A549 (cell line): Measurements from ENCODE around the gene NFX1.

Experiments used
- CBX2 ChIP-seq: fragments of 200-600 bp; sonication (generic); IDR thresholded peaks from 2 replicates; pipeline ENCODE4 v1.6.1; 2016; ENCODE audit warnings: low read depth, mild to moderate bottlenecking, borderline replicate concordance
- CHD2 ChIP-seq: fragments of 150-350 bp; IDR thresholded peaks from 2 replicates; pipeline ENCODE4 v1.6.1; 2014; ENCODE audit warnings: low read length; ENCODE audit not compliant: partially characterized antibody
- JUNB ChIP-seq: fragments of >200 bp; sonication (Bioruptor Twin); formaldehyde crosslinking; IDR thresholded peaks from 2 replicates; pipeline ENCODE4 v1.6.1; 2016
- KDM1A ChIP-seq: fragments of 200-600 bp; sonication (generic); IDR thresholded peaks from 2 replicates; pipeline ENCODE4 v1.6.1; 2016; ENCODE audit warnings: low read depth, mild to moderate bottlenecking
- MYC ChIP-seq: IDR thresholded peaks from 2 replicates; pipeline ENCODE4 v1.6.1; 2012; ENCODE audit warnings: mild to moderate bottlenecking, inconsistent platforms, low read length, improper control_type of control experiment, borderline replicate concordance
- PHF8 ChIP-seq: fragments of 200-600 bp; sonication (generic); IDR thresholded peaks from 2 replicates; pipeline ENCODE4 v1.6.1; 2016; ENCODE audit warnings: low read depth, mild to moderate bottlenecking, antibody characterized with exemption, moderate library complexity, borderline replicate concordance
- POLR2A ChIP-seq: IDR thresholded peaks from 2 replicates; pipeline ENCODE4 v1.6.1; 2012; ENCODE audit warnings: mild to moderate bottlenecking, low read length
- POLR2AphosphoS2 ChIP-seq: conservative IDR thresholded peaks from 2 replicates; pipeline ENCODE4 v1.6.1; 2012; ENCODE audit warnings: low read length, improper control_type of control experiment, inconsistent platforms
- RARB ChIP-seq: fragments of 250-450 bp; sonication (Bioruptor Pico); IDR thresholded peaks from 2 replicates; pipeline ENCODE4 v1.8.0; 2021; ENCODE audit warnings: mild to moderate bottlenecking, moderate library complexity
- RCOR1 ChIP-seq: fragments of 150-350 bp; IDR thresholded peaks from 2 replicates; pipeline ENCODE4 v1.6.1; 2014; ENCODE audit warnings: antibody characterized with exemption, low read length, low read depth
- TFCP2L1 ChIP-seq: fragments of 250-450 bp; sonication (Bioruptor Pico); IDR thresholded peaks from 2 replicates; pipeline ENCODE4 v1.5.0; 2021; ENCODE audit warnings: mild to moderate bottlenecking
- ZFP36 ChIP-seq: fragments of 450-650 bp; IDR thresholded peaks from 2 replicates; pipeline ENCODE4 v1.6.1; 2014; ENCODE audit warnings: borderline replicate concordance; ENCODE audit not compliant: partially characterized antibody
- TF ChIP-seq, protein P1 (sequence below): fragments of >200 bp; sonication (Bioruptor Twin); formaldehyde crosslinking; IDR thresholded peaks from 3 replicates; pipeline ENCODE4 v1.5.1; 2016
- TF ChIP-seq, protein P2 (sequence below): fragments of 450-650 bp; IDR thresholded peaks from 2 replicates; pipeline ENCODE4 v1.6.1; 2014; ENCODE audit warnings: antibody characterized with exemption

DNA sequence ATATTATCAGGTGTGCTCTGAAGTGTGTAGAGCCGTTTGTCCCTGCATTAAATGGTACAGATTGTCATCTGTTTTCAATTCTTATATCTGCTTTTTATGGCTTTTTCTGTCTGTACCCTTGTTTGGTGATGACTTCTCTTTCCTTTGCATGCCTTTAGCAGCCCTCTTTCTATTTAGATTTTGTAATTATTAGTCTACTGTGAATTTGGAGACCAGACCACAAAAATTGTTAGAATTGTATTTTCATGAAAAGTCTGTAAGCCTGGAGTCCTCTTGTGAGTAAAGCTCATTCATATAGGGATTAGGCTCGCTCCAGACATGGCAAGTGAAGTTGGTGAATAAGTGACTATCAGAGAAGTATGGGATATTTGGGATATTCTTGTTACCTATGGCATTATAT, 41.7 kb downstream of the NFX1 start:
- no peak for TF ChIP-seq RCOR1
- TF ChIP-seq, protein P1, sequence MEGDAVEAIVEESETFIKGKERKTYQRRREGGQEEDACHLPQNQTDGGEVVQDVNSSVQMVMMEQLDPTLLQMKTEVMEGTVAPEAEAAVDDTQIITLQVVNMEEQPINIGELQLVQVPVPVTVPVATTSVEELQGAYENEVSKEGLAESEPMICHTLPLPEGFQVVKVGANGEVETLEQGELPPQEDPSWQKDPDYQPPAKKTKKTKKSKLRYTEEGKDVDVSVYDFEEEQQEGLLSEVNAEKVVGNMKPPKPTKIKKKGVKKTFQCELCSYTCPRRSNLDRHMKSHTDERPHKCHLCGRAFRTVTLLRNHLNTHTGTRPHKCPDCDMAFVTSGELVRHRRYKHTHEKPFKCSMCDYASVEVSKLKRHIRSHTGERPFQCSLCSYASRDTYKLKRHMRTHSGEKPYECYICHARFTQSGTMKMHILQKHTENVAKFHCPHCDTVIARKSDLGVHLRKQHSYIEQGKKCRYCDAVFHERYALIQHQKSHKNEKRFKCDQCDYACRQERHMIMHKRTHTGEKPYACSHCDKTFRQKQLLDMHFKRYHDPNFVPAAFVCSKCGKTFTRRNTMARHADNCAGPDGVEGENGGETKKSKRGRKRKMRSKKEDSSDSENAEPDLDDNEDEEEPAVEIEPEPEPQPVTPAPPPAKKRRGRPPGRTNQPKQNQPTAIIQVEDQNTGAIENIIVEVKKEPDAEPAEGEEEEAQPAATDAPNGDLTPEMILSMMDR, result no peak
- TF ChIP-seq POLR2A, result no peak
- TF ChIP-seq RARB (CRISPR knock-in tag), result no peak
- no peak for TF ChIP-seq CBX2
- no peak for TF ChIP-seq ZFP36
- no peak for TF ChIP-seq PHF8
- TF ChIP-seq, protein P2, sequence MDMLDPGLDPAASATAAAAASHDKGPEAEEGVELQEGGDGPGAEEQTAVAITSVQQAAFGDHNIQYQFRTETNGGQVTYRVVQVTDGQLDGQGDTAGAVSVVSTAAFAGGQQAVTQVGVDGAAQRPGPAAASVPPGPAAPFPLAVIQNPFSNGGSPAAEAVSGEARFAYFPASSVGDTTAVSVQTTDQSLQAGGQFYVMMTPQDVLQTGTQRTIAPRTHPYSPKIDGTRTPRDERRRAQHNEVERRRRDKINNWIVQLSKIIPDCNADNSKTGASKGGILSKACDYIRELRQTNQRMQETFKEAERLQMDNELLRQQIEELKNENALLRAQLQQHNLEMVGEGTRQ, result no peak
- no peak for TF ChIP-seq KDM1A
- TF ChIP-seq POLR2AphosphoS2, result no peak
- no peak for TF ChIP-seq MYC
- no peak for TF ChIP-seq TFCP2L1 (CRISPR knock-in tag)
- no peak for TF ChIP-seq JUNB
- TF ChIP-seq CHD2, result no peak
